H9 (cell line): Measurements from ENCODE around the gene CC2D2B. TPM values are rescaled to one million over a fixed set of nuclear protein-coding genes. Genes with fewer than 3 reads are reported as not detected.

Source experiments
- DNase-seq: peaks from one replicate; pipeline ENCODE4 v3.0.0-alpha.2; 2017
- H2AFZ ChIP-seq: one replicate; pipeline ENCODE4 v1.6.1; 2013; ENCODE audit warnings: mild to moderate bottlenecking, low read length, control low read depth, moderate library complexity
- H2AK5ac ChIP-seq: 2 replicates; pipeline ENCODE4 v1.6.1; 2013; ENCODE audit warnings: low read length, control low read depth, mixed read lengths; ENCODE audit not compliant: insufficient read length
- H2BK120ac ChIP-seq: one replicate; pipeline ENCODE4 v1.6.1; 2013; ENCODE audit warnings: low read depth, mild to moderate bottlenecking, low read length, control low read depth, inconsistent platforms; ENCODE audit not compliant: poor library complexity, severe bottlenecking
- H2BK12ac ChIP-seq: 2 replicates; pipeline ENCODE4 v1.6.1; 2013; ENCODE audit warnings: low read length, control low read depth, mixed read lengths, low read depth; ENCODE audit not compliant: insufficient read length
- H2BK15ac ChIP-seq: 2 replicates; pipeline ENCODE4 v1.6.1; 2013; ENCODE audit warnings: low read depth, low read length, control low read depth
- H2BK20ac ChIP-seq: one replicate; pipeline ENCODE4 v1.6.1; 2013; ENCODE audit warnings: low read depth, mild to moderate bottlenecking, low read length, control low read depth, inconsistent platforms; ENCODE audit not compliant: poor library complexity, severe bottlenecking
- H2BK5ac ChIP-seq: 2 replicates; pipeline ENCODE4 v1.6.1; 2013; ENCODE audit warnings: low read length, control low read depth, mixed read lengths; ENCODE audit not compliant: insufficient read length
- H3K14ac ChIP-seq: 2 replicates; pipeline ENCODE4 v1.6.1; 2013; ENCODE audit warnings: low read length, control low read depth; ENCODE audit not compliant: insufficient read depth
- H3K18ac ChIP-seq: 2 replicates; pipeline ENCODE4 v1.6.1; 2013; ENCODE audit warnings: low read depth, mild to moderate bottlenecking, mixed read lengths, low read length, control low read depth; ENCODE audit not compliant: insufficient read length
- H3K23ac ChIP-seq: 2 replicates; pipeline ENCODE4 v1.6.1; 2013; ENCODE audit warnings: low read length, control low read depth, mixed read lengths, low read depth; ENCODE audit not compliant: insufficient read length
- H3K23me2 ChIP-seq: 2 replicates; pipeline ENCODE4 v1.6.1; 2013; ENCODE audit warnings: low read depth, mild to moderate bottlenecking, mixed read lengths, low read length, control low read depth; ENCODE audit not compliant: insufficient read length, poor library complexity, severe bottlenecking
- H3K27ac ChIP-seq: 2 replicates; pipeline ENCODE4 v1.5.1; 2013; ENCODE audit warnings: low read length, control low read depth, mixed read lengths, low read depth; ENCODE audit not compliant: insufficient read length
- H3K27me3 ChIP-seq: 2 replicates; pipeline ENCODE4 v1.6.1; 2013; ENCODE audit warnings: low read length, control low read depth, inconsistent platforms; ENCODE audit not compliant: insufficient read depth
- H3K4ac ChIP-seq: 2 replicates; pipeline ENCODE4 v1.6.1; 2013; ENCODE audit warnings: low read depth, mild to moderate bottlenecking, control low read depth, inconsistent platforms, low read length, moderate library complexity
- H3K4me1 ChIP-seq: 2 replicates; pipeline ENCODE4 v1.6.1; 2013; ENCODE audit warnings: low read length, control low read depth, inconsistent platforms; ENCODE audit not compliant: insufficient read depth
- H3K4me2 ChIP-seq: 2 replicates; pipeline ENCODE4 v1.6.1; 2013; ENCODE audit warnings: low read length, control low read depth, mixed read lengths; ENCODE audit not compliant: insufficient read length, insufficient read depth
- H3K56ac ChIP-seq: 2 replicates; pipeline ENCODE4 v1.6.1; 2013; ENCODE audit warnings: low read depth, mild to moderate bottlenecking, mixed read lengths, low read length, control low read depth; ENCODE audit not compliant: insufficient read length
- H3K79me1 ChIP-seq: 2 replicates; pipeline ENCODE4 v1.6.1; 2013; ENCODE audit warnings: low read depth, mild to moderate bottlenecking, moderate library complexity, low read length, control low read depth, inconsistent platforms; ENCODE audit not compliant: insufficient read depth, poor library complexity, severe bottlenecking
- H3K79me2 ChIP-seq: 2 replicates; pipeline ENCODE4 v1.6.1; 2013; ENCODE audit warnings: low read length, control low read depth, inconsistent platforms; ENCODE audit not compliant: insufficient read depth
- H3K9ac ChIP-seq: 2 replicates; pipeline ENCODE4 v1.6.1; 2013; ENCODE audit warnings: low read length, control low read depth, mixed read lengths; ENCODE audit not compliant: insufficient read length; ENCODE audit errors: extremely low read depth
- H3K9me3 ChIP-seq: one replicate; pipeline ENCODE4 v1.6.1; 2013; ENCODE audit warnings: low read depth, low read length, inconsistent platforms; ENCODE audit not compliant: control insufficient read depth
- H3T11ph ChIP-seq: one replicate; pipeline ENCODE4 v1.6.1; 2013; ENCODE audit warnings: mild to moderate bottlenecking, low read length, control low read depth, inconsistent platforms
- H4K20me1 ChIP-seq: one replicate; pipeline ENCODE4 v1.6.1; 2013; ENCODE audit not compliant: control insufficient read depth, insufficient read length, insufficient read depth
- H4K5ac ChIP-seq: 2 replicates; pipeline ENCODE4 v1.6.1; 2013; ENCODE audit warnings: low read depth, mild to moderate bottlenecking, mixed read lengths, low read length, control low read depth; ENCODE audit not compliant: insufficient read length
- H4K8ac ChIP-seq: replicated peaks from 2 replicates; pipeline ENCODE4 v1.6.1; 2013; ENCODE audit warnings: low read length, control low read depth, mixed read lengths, low read depth; ENCODE audit not compliant: insufficient read length
- H4K91ac ChIP-seq: 2 replicates; pipeline ENCODE4 v1.6.1; 2013; ENCODE audit warnings: low read depth, mild to moderate bottlenecking, moderate library complexity, mixed read lengths, low read length, control low read depth; ENCODE audit not compliant: insufficient read length
- H3K27ac Mint-ChIP-seq, 3 experiments: 2 replicates in 2 of 3; 3 replicates in 1 of 3; pipeline ENCODE4 v1.8.0; 2020 to 2021; ENCODE audit warnings: mixed read lengths in 3 of 3, mild to moderate bottlenecking in 1 of 3, moderate library complexity in 1 of 3
- H3K27me3 Mint-ChIP-seq: 2 replicates; pipeline ENCODE4 v1.8.0; 2021; ENCODE audit warnings: low read depth, mild to moderate bottlenecking, moderate library complexity, mixed read lengths
- H3K36me3 Mint-ChIP-seq, 3 experiments: 2 replicates in 2 of 3; 3 replicates in 1 of 3; pipeline ENCODE4 v1.8.0; 2020 to 2021; ENCODE audit warnings: low read depth in 3 of 3, mixed read lengths in 3 of 3; ENCODE audit not compliant: insufficient read depth in 1 of 3
- H3K4me1 Mint-ChIP-seq, 2 experiments: 2 replicates each; pipeline ENCODE4 v1.8.0; 2020; ENCODE audit warnings: mixed read lengths in 2 of 2
- H3K4me3 Mint-ChIP-seq, 2 experiments: 2 replicates in 1 of 2; 3 replicates in 1 of 2; pipeline ENCODE4 v1.8.0; 2020 to 2021; ENCODE audit warnings: mild to moderate bottlenecking in 2 of 2, mixed read lengths in 2 of 2, moderate library complexity in 1 of 2
- H3K9me3 Mint-ChIP-seq, 2 experiments: 2 replicates in 1 of 2; 3 replicates in 1 of 2; pipeline ENCODE4 v1.8.0; 2020; ENCODE audit warnings: mild to moderate bottlenecking in 2 of 2, mixed read lengths in 2 of 2, moderate library complexity in 1 of 2
- CTCF ChIP-seq: fragments of 200-600 bp; sonication (generic); conservative IDR thresholded peaks from 3 replicates; pipeline ENCODE4 v1.8.0; 2021; ENCODE audit warnings: antibody characterized with exemption, mild to moderate bottlenecking
- WGBS: extraction: QIAGEN DNeasy Blood & Tissue Kit; methylation state at CpG from one replicate; pipeline ENCODE4 v1.1.7; 2013; ENCODE audit warnings: missing lambda C conversion rate, low lambda C conversion rate, mixed read lengths; ENCODE audit not compliant: insufficient read length; ENCODE audit errors: extremely low coverage; 5-methylcytosine and 5-hydroxymethylcytosine counted together
- total RNA-seq: library from RNA; stranded (reverse); gene quantifications from 2 replicates; pipeline ENCODE4 v1.2.1, GENCODE V29; 2021

Gene CC2D2B
- total RNA-seq, 1 experiment from 2014 or later = 0.72 TPM

- H3K27ac ChIP-seq = no peak overlapping the region
- H2BK120ac ChIP-seq = no peak overlapping the region
- H3K36me3 Mint-ChIP-seq = no peaks in the 10 kb centered on the region; a peak in 1 of 7 replicates
- H3K4me1 ChIP-seq = no peaks in the 10 kb centered on the region
- no peak overlapping the region for H3K18ac ChIP-seq
- no peak overlapping the region for H2BK12ac ChIP-seq
- H3K4me3 Mint-ChIP-seq = no peak overlapping the region
- H3K27me3 Mint-ChIP-seq = no peaks in the 10 kb centered on the region
- peaks cover 0 to 4% of the 10 kb centered on the region in 2 experiments; a peak in 2 of 5 replicates for H3K9me3 Mint-ChIP-seq
- H2AFZ ChIP-seq = no peak overlapping the region
- no peak for TF ChIP-seq CTCF
- H2BK15ac ChIP-seq = no peak overlapping the region
- H3T11ph ChIP-seq = no peak overlapping the region
- no peak overlapping the region for H3K23ac ChIP-seq
- H2BK5ac ChIP-seq = no peak overlapping the region
- no peaks in the 10 kb centered on the region for H3K79me2 ChIP-seq
- no peak for DNase-seq
- H3K27me3 ChIP-seq = no peaks in the 10 kb centered on the region
- no peak overlapping the region for H2BK20ac ChIP-seq
- H4K20me1 ChIP-seq = no peaks in the 10 kb centered on the region
- H3K9ac ChIP-seq = no peak overlapping the region
- peaks cover 6 to 8% of the 10 kb centered on the region in 2 experiments; a peak in 3 of 4 replicates for H3K4me1 Mint-ChIP-seq
- H3K56ac ChIP-seq = no peak overlapping the region
- H2AK5ac ChIP-seq = no peak overlapping the region
- H4K5ac ChIP-seq = no peak overlapping the region
- H3K4ac ChIP-seq = no peak overlapping the region
- no peak overlapping the region for H3K4me2 ChIP-seq
- no peak overlapping the region for H4K8ac ChIP-seq
- no peaks in the 10 kb centered on the region for H3K79me1 ChIP-seq
- WGBS = no CpG with 5 or more reads among the region's 2 CpGs
- H3K23me2 ChIP-seq = no peaks in the 10 kb centered on the region
- no peak overlapping the region for H3K27ac Mint-ChIP-seq
- no peak overlapping the region for H3K14ac ChIP-seq
- H4K91ac ChIP-seq = no peak overlapping the region
- no peaks in the 10 kb centered on the region for H3K9me3 ChIP-seq
Observed at GRCh38 chr10:95982200-95982599, 74.4 kb downstream of the CC2D2B start.
